Stromal cell of bone marrow (primary cell): ENCODE results near the gene PLS1.
A peak's percentile ranks its signal among the peaks of the same experiment; 100 is the strongest.
"Not testable (repeated sequence)": the region's sequence is repeated elsewhere in the genome, so short reads cannot be mapped to it uniquely, and the experiment has no call there.

ENCODE experiments used
- DNase-seq: peaks from one replicate; pipeline ENCODE4 v3.0.0-alpha.2; 2012; ENCODE audit warnings: low read depth

Gene PLS1

GRCh38 chr3:142595951-142596725, at the start of gene PLS1:
Gene PLS1 (plus strand): TSS chr3:142596393. CDS start chr3:142664238, 67,845 bp downstream.
- peak; percentile 36 for DNase-seq

- DNase-seq = no peak
These were observed 46.2 kb upstream of the PLS1 start for GRCh38 chr3:142549986-142550385.

- DNase-seq = not testable (repeated sequence)
These were observed 43.6 kb upstream of the PLS1 start for GRCh38 chr3:142552579-142552978.

GRCh38 chr3:142553741-142554140, 42.5 kb upstream of the PLS1 start:
- DNase-seq = no peak

- DNase-seq = no peak
These were observed 36.1 kb upstream of the PLS1 start for GRCh38 chr3:142560118-142560517.

GRCh38 chr3:142563496-142563997, 32.6 kb upstream of the PLS1 start:
- no peak for DNase-seq

GRCh38 chr3:142566096-142566495, 30.1 kb upstream of the PLS1 start:
- no peak for DNase-seq

GRCh38 chr3:142568393-142569017, 27.7 kb upstream of the PLS1 start:
- DNase-seq = no peak

GRCh38 chr3:142569422-142569821, 26.8 kb upstream of the PLS1 start:
- DNase-seq = not testable (repeated sequence)

GRCh38 chr3:142574223-142574622, 22.0 kb upstream of the PLS1 start:
- not testable (repeated sequence) for DNase-seq

GRCh38 chr3:142574665-142575064, 21.5 kb upstream of the PLS1 start:
- DNase-seq = no peak

GRCh38 chr3:142576792-142577191, 19.4 kb upstream of the PLS1 start:
- DNase-seq = no peak

GRCh38 chr3:142577696-142578328, 18.4 kb upstream of the PLS1 start:
- no peak for DNase-seq

GRCh38 chr3:142578329-142579223, 17.6 kb upstream of the PLS1 start, which contains the start of gene ATR:
Gene ATR (minus strand): TSS chr3:142578733. CDS start chr3:142578704, 29 bp downstream.
- DNase-seq = peak; percentile 95

GRCh38 chr3:142580061-142580423, 16.2 kb upstream of the PLS1 start:
- DNase-seq = no peak

- DNase-seq = not testable (repeated sequence)
These were observed 15.1 kb upstream of the PLS1 start for GRCh38 chr3:142581070-142581469.

- peak; percentile 61 for DNase-seq
These were observed 9.3 kb upstream of the PLS1 start for GRCh38 chr3:142586803-142587406.

GRCh38 chr3:142588703-142589102, 7.5 kb upstream of the PLS1 start:
- no peak for DNase-seq

- DNase-seq = not testable (repeated sequence)
These were observed 3.9 kb upstream of the PLS1 start for GRCh38 chr3:142592268-142592667.

- DNase-seq = no peak
These were observed 1.1 kb upstream of the PLS1 start for GRCh38 chr3:142595141-142595540.

GRCh38 chr3:142595581-142595950, 627 bp upstream of the PLS1 start:
- no peak for DNase-seq
